ENCODE measurements around the gene ASPSCR1. TPM values are rescaled to one million over a fixed set of nuclear protein-coding genes. Genes with fewer than 3 reads are reported as not detected.

Gene ASPSCR1
- total and polyA plus RNA-seq, 2 of the 13 experiments (the other 11 are each of a cell fraction or from before 2014, with no cell fraction given): 274 to 314 TPM

DNA sequence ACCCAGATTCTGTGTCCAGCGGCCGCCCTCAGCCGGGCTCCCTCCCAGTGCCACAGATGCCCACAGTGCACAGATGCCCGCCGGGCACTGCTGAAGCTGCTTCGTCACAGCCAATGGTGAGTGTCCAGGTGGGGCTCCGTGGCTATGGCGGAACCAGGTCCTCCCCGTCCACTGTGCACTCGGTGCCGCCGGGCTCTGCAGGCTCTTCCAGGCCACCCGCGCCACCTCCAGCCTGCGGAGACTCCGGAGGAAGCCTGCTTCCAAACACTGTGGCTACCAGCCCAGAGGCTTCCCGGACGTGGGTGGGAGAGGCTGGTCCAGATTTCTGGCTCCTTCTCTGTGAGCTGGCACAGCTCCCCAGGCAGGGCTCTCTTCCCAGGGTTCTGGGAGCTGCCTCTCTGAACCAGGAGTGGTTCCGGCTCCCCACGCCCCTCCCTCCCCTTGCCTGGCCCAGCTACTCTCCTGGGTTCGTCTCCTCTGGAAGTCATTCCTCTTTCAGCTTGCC is 37.5 kb upstream of the ASPSCR1 start:
- Histone ChIP-seq H3K79me2 (ENCODE audit: insufficient read depth, low read length) (peaks cover 19% of the 10 kb centered on the region), H3K4me3 (replicated peaks in 1 of 3; ENCODE audit: insufficient read depth in 1 of 3, low read depth in 2 of 3, low read length in 3 of 3) (no peak overlapping the region), H3K36me3 (replicated peaks in 1 of 2; ENCODE audit: control insufficient read depth in 1 of 2, insufficient read depth in 2 of 2, low read length in 2 of 2) (peaks cover 6 to 10% of the 10 kb centered on the region in 2 experiments; a peak in 4 of 5 replicates), H4K20me1 (ENCODE audit: insufficient read depth, low read length) (no peaks in the 10 kb centered on the region; the same call in 1 of the 2 replicates), H2AFZ (ENCODE audit: low read length) (no peak overlapping the region), H3K27ac (ENCODE audit: extremely low read length, insufficient read depth, low read length) (no peak overlapping the region), H3K4me1 (ENCODE audit: insufficient read depth, low read length) (peaks cover 78% of the 10 kb centered on the region), H3K27me3 (ENCODE audit: control insufficient read depth in 1 of 2, insufficient read depth in 2 of 2, low read length in 2 of 2) (peaks cover 16 to 33% of the 10 kb centered on the region in 2 experiments; a peak in 4 of 5 replicates), H3K9me3 (ENCODE audit: low read length) (no peaks in the 10 kb centered on the region), H3K9ac (ENCODE audit: insufficient read depth, low read depth, low read length) (no peak overlapping the region), H3K4me2 (ENCODE audit: low read depth, low read length) (no peak overlapping the region)
- no peak for DNase-seq (ENCODE audit: low spot score)
- POLR2A ChIA-PET: interaction anchor here (0.7 to 7.9 kb wide), 10 partner anchors 9 to 98 kb away, joined by 3 to 58 read pairs (median 4); partner anchors contain the start of genes CENPX, DCXR and MAFG
- ATAC-seq: no peak
- 46% methylated on average over 8 of the region's 21 CpGs for WGBS (ENCODE audit: low lambda C conversion rate)
- intact Hi-C loops (cut with micrococcal nuclease; ENCODE audit: unreplicated experiment): no loop called here
- in situ Hi-C loops (cut with HindIII; ENCODE audit: extremely low pct_ligation_motif_present, low pct_unique_long_range_greater_than_20kb): no loop called here
- CTCF ChIA-PET (ENCODE audit: low intra/inter-chr PET ratio, low total read pairs): no interaction called here
- FAIRE-seq: no peak
- TF ChIP-seq CC2D1A (CRISPR knock-in tag; IDR thresholded peaks at IDR 0.05) (no peak), ZNF703 (CRISPR knock-in tag; IDR thresholded peaks at IDR 0.05; ENCODE audit: borderline replicate concordance) (no peak), ZNF878 (CRISPR knock-in tag; IDR thresholded peaks at IDR 0.05) (no peak), ZNF276 (CRISPR knock-in tag; IDR thresholded peaks at IDR 0.05; ENCODE audit: low read depth) (no peak), SNAI1 (CRISPR knock-in tag; IDR thresholded peaks at IDR 0.05; ENCODE audit: borderline replicate concordance) (no peak), HNRNPL (IDR thresholded peaks at IDR 0.05; ENCODE audit: low read depth, low read length) (peak; percentile 94), ELF1 (CRISPR knock-in tag; IDR thresholded peaks at IDR 0.05) (no peak), ZNF207 (IDR thresholded peaks at IDR 0.05; ENCODE audit: borderline replicate concordance) (no peak), ZNF329 (CRISPR knock-in tag; IDR thresholded peaks at IDR 0.05; ENCODE audit: low read depth) (no peak), HNRNPH1 (optimal IDR thresholded peaks at IDR 0.05; ENCODE audit: low read depth, low read length) (no peak), ZBTB8A (CRISPR knock-in tag; IDR thresholded peaks at IDR 0.05; ENCODE audit: borderline replicate concordance, low read depth) (no peak), MED8 (CRISPR knock-in tag; IDR thresholded peaks at IDR 0.05; ENCODE audit: insufficient replicate concordance) (peak; percentile 32), THAP7 (CRISPR knock-in tag; IDR thresholded peaks at IDR 0.05) (no peak), SIN3A (IDR thresholded peaks at IDR 0.05; ENCODE audit: borderline replicate concordance, low read depth, low read length) (no peak), CAMTA2 (CRISPR knock-in tag; IDR thresholded peaks at IDR 0.05; ENCODE audit: borderline replicate concordance) (no peak), SCMH1 (CRISPR knock-in tag; IDR thresholded peaks at IDR 0.05; ENCODE audit: borderline replicate concordance) (no peak), ZNF296 (CRISPR knock-in tag; conservative IDR thresholded peaks at IDR 0.05) (no peak)
- BruUV-seq (replicated peaks): no TSS peak
